ENCODE data around the gene NTM.

NTM gene

GRCh38 chr11:131454490-131454889, 84.1 kb downstream of the NTM start:
- DNase-seq (ENCODE audit: insufficient read length, low spot score) (no peak), FAIRE-seq (no peak)
- TF ChIP-seq TAF1 (IDR thresholded peaks at IDR 0.05; ENCODE audit: low read depth, low read length) (no peak), SPI1 (IDR thresholded peaks at IDR 0.05; ENCODE audit: low read depth, low read length) (no peak), POU2F2 (IDR thresholded peaks at IDR 0.05; ENCODE audit: low read depth, low read length) (no peak), POLR2AphosphoS5 (IDR thresholded peaks at IDR 0.05; ENCODE audit: low read depth, low read length) (no peak), POLR2A (IDR thresholded peaks at IDR 0.05; ENCODE audit: low read depth, low read length) (no peak), PAX5 (IDR thresholded peaks at IDR 0.05; ENCODE audit: insufficient read depth, low read length, severe bottlenecking) (no peak)

GRCh38 chr11:131454989-131455388, 84.6 kb downstream of the NTM start:
- FAIRE-seq: no peak
- no peak for TF ChIP-seq POLR2AphosphoS5 (IDR thresholded peaks at IDR 0.05; ENCODE audit: low read depth, low read length)
- TF ChIP-seq POLR2A (IDR thresholded peaks at IDR 0.05; ENCODE audit: low read depth, low read length): no peak
- TF ChIP-seq TAF1 (IDR thresholded peaks at IDR 0.05; ENCODE audit: low read depth, low read length): no peak
- TF ChIP-seq POU2F2 (IDR thresholded peaks at IDR 0.05; ENCODE audit: low read depth, low read length): no peak
- TF ChIP-seq SPI1 (IDR thresholded peaks at IDR 0.05; ENCODE audit: low read depth, low read length): no peak
- no peak for TF ChIP-seq PAX5 (IDR thresholded peaks at IDR 0.05; ENCODE audit: insufficient read depth, low read length, severe bottlenecking)
- no peak for DNase-seq (ENCODE audit: insufficient read length, low spot score)

GRCh38 chr11:131455843-131456704, 85.7 kb downstream of the NTM start:
- FAIRE-seq (no peak), DNase-seq (ENCODE audit: insufficient read length, low spot score) (no peak)
- no peak for TF ChIP-seq POLR2AphosphoS5 (IDR thresholded peaks at IDR 0.05; ENCODE audit: low read depth, low read length)
- TF ChIP-seq POU2F2 (IDR thresholded peaks at IDR 0.05; ENCODE audit: low read depth, low read length): no peak
- no peak for TF ChIP-seq POLR2A (IDR thresholded peaks at IDR 0.05; ENCODE audit: low read depth, low read length)
- TF ChIP-seq PAX5 (IDR thresholded peaks at IDR 0.05; ENCODE audit: insufficient read depth, low read length, severe bottlenecking): no peak
- no peak for TF ChIP-seq TAF1 (IDR thresholded peaks at IDR 0.05; ENCODE audit: low read depth, low read length)

GRCh38 chr11:131457163-131457562, 86.7 kb downstream of the NTM start:
- no peak for DNase-seq (ENCODE audit: insufficient read length, low spot score)
- TF ChIP-seq POLR2AphosphoS5 (IDR thresholded peaks at IDR 0.05; ENCODE audit: low read depth, low read length): no peak
- TF ChIP-seq SPI1 (IDR thresholded peaks at IDR 0.05; ENCODE audit: low read depth, low read length): no peak
- no peak for TF ChIP-seq POLR2A (IDR thresholded peaks at IDR 0.05; ENCODE audit: low read depth, low read length)
- no peak for FAIRE-seq

GRCh38 chr11:131458421-131458820, 88.0 kb downstream of the NTM start:
- TF ChIP-seq POLR2A (IDR thresholded peaks at IDR 0.05; ENCODE audit: low read depth, low read length): no peak
- TF ChIP-seq SPI1 (IDR thresholded peaks at IDR 0.05; ENCODE audit: low read depth, low read length): no peak
- no peak for TF ChIP-seq PAX5 (IDR thresholded peaks at IDR 0.05; ENCODE audit: insufficient read depth, low read length, severe bottlenecking)
- no peak for TF ChIP-seq POLR2AphosphoS5 (IDR thresholded peaks at IDR 0.05; ENCODE audit: low read depth, low read length)
- TF ChIP-seq TAF1 (IDR thresholded peaks at IDR 0.05; ENCODE audit: low read depth, low read length): no peak
- TF ChIP-seq POU2F2 (IDR thresholded peaks at IDR 0.05; ENCODE audit: low read depth, low read length): no peak

GRCh38 chr11:131460931-131461330, 90.5 kb downstream of the NTM start:
- DNase-seq (ENCODE audit: insufficient read length, low spot score) (no peak), FAIRE-seq (no peak)
- TF ChIP-seq PAX5 (IDR thresholded peaks at IDR 0.05; ENCODE audit: insufficient read depth, low read length, severe bottlenecking): no peak
- no peak for TF ChIP-seq POU2F2 (IDR thresholded peaks at IDR 0.05; ENCODE audit: low read depth, low read length)
- TF ChIP-seq POLR2AphosphoS5 (IDR thresholded peaks at IDR 0.05; ENCODE audit: low read depth, low read length): no peak

More at GRCh38 chr11:131458421-131458820, 88.0 kb downstream of the NTM start:
- FAIRE-seq (no peak), DNase-seq (ENCODE audit: insufficient read length, low spot score) (no peak)

- no peak for FAIRE-seq
- TF ChIP-seq SPI1 (IDR thresholded peaks at IDR 0.05; ENCODE audit: low read depth, low read length): no peak
- TF ChIP-seq TAF1 (IDR thresholded peaks at IDR 0.05; ENCODE audit: low read depth, low read length): no peak
- no peak for TF ChIP-seq PAX5 (IDR thresholded peaks at IDR 0.05; ENCODE audit: insufficient read depth, low read length, severe bottlenecking)
- no peak for TF ChIP-seq POLR2AphosphoS5 (IDR thresholded peaks at IDR 0.05; ENCODE audit: low read depth, low read length)
- TF ChIP-seq POLR2A (IDR thresholded peaks at IDR 0.05; ENCODE audit: low read depth, low read length): no peak
- no peak for TF ChIP-seq POU2F2 (IDR thresholded peaks at IDR 0.05; ENCODE audit: low read depth, low read length)
- no peak for DNase-seq (ENCODE audit: insufficient read length, low spot score)
These were observed 92.2 kb downstream of the NTM start for GRCh38 chr11:131462622-131463021.

GRCh38 chr11:131463162-131463561, 92.7 kb downstream of the NTM start:
- FAIRE-seq (no peak), DNase-seq (ENCODE audit: insufficient read length, low spot score) (no peak)
- TF ChIP-seq POU2F2 (IDR thresholded peaks at IDR 0.05; ENCODE audit: low read depth, low read length) (no peak), POLR2A (IDR thresholded peaks at IDR 0.05; ENCODE audit: low read depth, low read length) (no peak), PAX5 (IDR thresholded peaks at IDR 0.05; ENCODE audit: insufficient read depth, low read length, severe bottlenecking) (no peak), POLR2AphosphoS5 (IDR thresholded peaks at IDR 0.05; ENCODE audit: low read depth, low read length) (no peak), TAF1 (IDR thresholded peaks at IDR 0.05; ENCODE audit: low read depth, low read length) (no peak), SPI1 (IDR thresholded peaks at IDR 0.05; ENCODE audit: low read depth, low read length) (no peak)

GRCh38 chr11:131463649-131464425, 93.4 kb downstream of the NTM start:
- FAIRE-seq (no peak), DNase-seq (ENCODE audit: insufficient read length, low spot score) (no peak)
- TF ChIP-seq POLR2A (IDR thresholded peaks at IDR 0.05; ENCODE audit: low read depth, low read length) (no peak), SPI1 (IDR thresholded peaks at IDR 0.05; ENCODE audit: low read depth, low read length) (no peak), TAF1 (IDR thresholded peaks at IDR 0.05; ENCODE audit: low read depth, low read length) (no peak), POU2F2 (IDR thresholded peaks at IDR 0.05; ENCODE audit: low read depth, low read length) (no peak), POLR2AphosphoS5 (IDR thresholded peaks at IDR 0.05; ENCODE audit: low read depth, low read length) (no peak), PAX5 (IDR thresholded peaks at IDR 0.05; ENCODE audit: insufficient read depth, low read length, severe bottlenecking) (no peak)

All from GM12891 (cell line).